Liver (tissue), 2 donors: ENCODE data around the gene CLK3.

ENCODE experiments used
- TF ChIP-seq, protein P1 (sequence below): fragments of 150-350 bp; IDR thresholded peaks from 2 replicates; pipeline ENCODE4 v1.5.1; 2017; ENCODE audit warnings: improper control_type of control experiment, low read depth, low read length; ENCODE audit not compliant: missing input control
- TF ChIP-seq, protein P2 (sequence below): IDR thresholded peaks from 2 replicates; pipeline ENCODE4 v1.6.1; 2016; ENCODE audit warnings: antibody characterized with exemption
- TF ChIP-seq, protein P3 (sequence below): IDR thresholded peaks from 2 replicates; pipeline ENCODE4 v1.6.1; 2016; ENCODE audit warnings: antibody characterized with exemption, mild to moderate bottlenecking
- donor health status: healthy.

DNA sequence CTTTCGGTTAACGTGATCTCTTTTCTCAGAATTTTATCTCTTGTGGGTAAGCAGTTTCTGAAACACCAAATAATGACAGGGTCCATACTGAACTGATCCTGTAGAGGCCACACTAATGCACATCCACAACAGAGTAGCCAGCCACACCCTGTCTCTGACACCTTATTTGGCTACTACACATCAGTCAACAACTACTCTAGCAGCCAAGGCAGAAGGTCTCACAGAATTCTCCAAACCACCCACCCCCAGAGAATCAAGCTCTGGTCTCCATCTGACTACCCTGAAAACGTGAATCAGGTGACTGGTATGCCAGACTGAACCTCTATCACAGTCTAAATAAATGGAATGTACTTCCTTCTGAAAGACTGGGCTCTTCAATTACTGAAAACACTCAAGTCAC, 42.2 kb downstream of the CLK3 start:
- TF ChIP-seq, protein P1, sequence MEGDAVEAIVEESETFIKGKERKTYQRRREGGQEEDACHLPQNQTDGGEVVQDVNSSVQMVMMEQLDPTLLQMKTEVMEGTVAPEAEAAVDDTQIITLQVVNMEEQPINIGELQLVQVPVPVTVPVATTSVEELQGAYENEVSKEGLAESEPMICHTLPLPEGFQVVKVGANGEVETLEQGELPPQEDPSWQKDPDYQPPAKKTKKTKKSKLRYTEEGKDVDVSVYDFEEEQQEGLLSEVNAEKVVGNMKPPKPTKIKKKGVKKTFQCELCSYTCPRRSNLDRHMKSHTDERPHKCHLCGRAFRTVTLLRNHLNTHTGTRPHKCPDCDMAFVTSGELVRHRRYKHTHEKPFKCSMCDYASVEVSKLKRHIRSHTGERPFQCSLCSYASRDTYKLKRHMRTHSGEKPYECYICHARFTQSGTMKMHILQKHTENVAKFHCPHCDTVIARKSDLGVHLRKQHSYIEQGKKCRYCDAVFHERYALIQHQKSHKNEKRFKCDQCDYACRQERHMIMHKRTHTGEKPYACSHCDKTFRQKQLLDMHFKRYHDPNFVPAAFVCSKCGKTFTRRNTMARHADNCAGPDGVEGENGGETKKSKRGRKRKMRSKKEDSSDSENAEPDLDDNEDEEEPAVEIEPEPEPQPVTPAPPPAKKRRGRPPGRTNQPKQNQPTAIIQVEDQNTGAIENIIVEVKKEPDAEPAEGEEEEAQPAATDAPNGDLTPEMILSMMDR: no peak
- TF ChIP-seq, protein P2, sequence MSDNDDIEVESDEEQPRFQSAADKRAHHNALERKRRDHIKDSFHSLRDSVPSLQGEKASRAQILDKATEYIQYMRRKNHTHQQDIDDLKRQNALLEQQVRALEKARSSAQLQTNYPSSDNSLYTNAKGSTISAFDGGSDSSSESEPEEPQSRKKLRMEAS: no peak
- TF ChIP-seq, protein P3, sequence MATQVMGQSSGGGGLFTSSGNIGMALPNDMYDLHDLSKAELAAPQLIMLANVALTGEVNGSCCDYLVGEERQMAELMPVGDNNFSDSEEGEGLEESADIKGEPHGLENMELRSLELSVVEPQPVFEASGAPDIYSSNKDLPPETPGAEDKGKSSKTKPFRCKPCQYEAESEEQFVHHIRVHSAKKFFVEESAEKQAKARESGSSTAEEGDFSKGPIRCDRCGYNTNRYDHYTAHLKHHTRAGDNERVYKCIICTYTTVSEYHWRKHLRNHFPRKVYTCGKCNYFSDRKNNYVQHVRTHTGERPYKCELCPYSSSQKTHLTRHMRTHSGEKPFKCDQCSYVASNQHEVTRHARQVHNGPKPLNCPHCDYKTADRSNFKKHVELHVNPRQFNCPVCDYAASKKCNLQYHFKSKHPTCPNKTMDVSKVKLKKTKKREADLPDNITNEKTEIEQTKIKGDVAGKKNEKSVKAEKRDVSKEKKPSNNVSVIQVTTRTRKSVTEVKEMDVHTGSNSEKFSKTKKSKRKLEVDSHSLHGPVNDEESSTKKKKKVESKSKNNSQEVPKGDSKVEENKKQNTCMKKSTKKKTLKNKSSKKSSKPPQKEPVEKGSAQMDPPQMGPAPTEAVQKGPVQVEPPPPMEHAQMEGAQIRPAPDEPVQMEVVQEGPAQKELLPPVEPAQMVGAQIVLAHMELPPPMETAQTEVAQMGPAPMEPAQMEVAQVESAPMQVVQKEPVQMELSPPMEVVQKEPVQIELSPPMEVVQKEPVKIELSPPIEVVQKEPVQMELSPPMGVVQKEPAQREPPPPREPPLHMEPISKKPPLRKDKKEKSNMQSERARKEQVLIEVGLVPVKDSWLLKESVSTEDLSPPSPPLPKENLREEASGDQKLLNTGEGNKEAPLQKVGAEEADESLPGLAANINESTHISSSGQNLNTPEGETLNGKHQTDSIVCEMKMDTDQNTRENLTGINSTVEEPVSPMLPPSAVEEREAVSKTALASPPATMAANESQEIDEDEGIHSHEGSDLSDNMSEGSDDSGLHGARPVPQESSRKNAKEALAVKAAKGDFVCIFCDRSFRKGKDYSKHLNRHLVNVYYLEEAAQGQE: no peak
